ENCODE results near the gene SLC30A10. TPM values are rescaled to one million over a fixed set of nuclear protein-coding genes. Genes with fewer than 3 reads are reported as not detected.

Gene SLC30A10
- total RNA-seq, 2 experiments from 2014 or later = not detected

DNA sequence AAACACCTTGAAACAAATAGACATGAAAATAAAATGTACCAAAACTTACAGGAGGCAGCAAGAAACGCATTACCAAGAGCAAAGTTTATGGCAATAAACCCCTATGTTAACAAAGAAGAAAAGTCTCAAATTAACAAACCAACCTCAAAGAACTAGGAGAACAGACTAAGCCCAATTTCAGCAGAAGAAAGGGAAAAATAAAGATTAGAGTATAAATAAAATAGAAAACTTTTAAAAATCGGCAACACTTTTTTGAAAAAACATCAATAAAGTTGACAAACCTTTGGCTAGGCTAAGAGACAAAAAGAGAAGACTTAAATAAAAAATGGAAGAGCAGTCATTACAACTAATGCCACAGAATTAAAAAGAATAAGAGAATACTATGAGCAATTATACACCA, 42.7 kb downstream of the SLC30A10 start:
- Mint-ChIP-seq H3K9me3 (no peaks in the 10 kb centered on the region), H3K27ac (no peak overlapping the region), H3K4me3 (no peak overlapping the region), H3K36me3 (ENCODE audit: low read depth) (no peaks in the 10 kb centered on the region), H3K27me3 (peaks cover 33% of the 10 kb centered on the region), H3K4me1 (ENCODE audit: low read depth) (no peaks in the 10 kb centered on the region)
- TF ChIP-seq, protein P1, sequence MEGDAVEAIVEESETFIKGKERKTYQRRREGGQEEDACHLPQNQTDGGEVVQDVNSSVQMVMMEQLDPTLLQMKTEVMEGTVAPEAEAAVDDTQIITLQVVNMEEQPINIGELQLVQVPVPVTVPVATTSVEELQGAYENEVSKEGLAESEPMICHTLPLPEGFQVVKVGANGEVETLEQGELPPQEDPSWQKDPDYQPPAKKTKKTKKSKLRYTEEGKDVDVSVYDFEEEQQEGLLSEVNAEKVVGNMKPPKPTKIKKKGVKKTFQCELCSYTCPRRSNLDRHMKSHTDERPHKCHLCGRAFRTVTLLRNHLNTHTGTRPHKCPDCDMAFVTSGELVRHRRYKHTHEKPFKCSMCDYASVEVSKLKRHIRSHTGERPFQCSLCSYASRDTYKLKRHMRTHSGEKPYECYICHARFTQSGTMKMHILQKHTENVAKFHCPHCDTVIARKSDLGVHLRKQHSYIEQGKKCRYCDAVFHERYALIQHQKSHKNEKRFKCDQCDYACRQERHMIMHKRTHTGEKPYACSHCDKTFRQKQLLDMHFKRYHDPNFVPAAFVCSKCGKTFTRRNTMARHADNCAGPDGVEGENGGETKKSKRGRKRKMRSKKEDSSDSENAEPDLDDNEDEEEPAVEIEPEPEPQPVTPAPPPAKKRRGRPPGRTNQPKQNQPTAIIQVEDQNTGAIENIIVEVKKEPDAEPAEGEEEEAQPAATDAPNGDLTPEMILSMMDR (IDR thresholded peaks at IDR 0.05) = no peak
- no peak for ATAC-seq (ENCODE audit: poor library complexity)
- H3K9me3 ChIP-seq (ENCODE audit: control insufficient read depth in 1 of 2, insufficient read depth in 1 of 2, low read length in 2 of 2) = no peaks in the 10 kb centered on the region
- intact Hi-C loops (cut with DNase I, micrococcal nuclease) = no loop called here
- no peak overlapping the region for H3K27ac ChIP-seq (ENCODE audit: low read depth in 1 of 2, low read length in 2 of 2)
- POLR2A ChIA-PET = no interaction called here
- no peaks in the 10 kb centered on the region for H3K36me3 ChIP-seq (ENCODE audit: insufficient read depth, low read length)
- no peak overlapping the region for H3K4me3 ChIP-seq (ENCODE audit: low read length)
- CTCF ChIA-PET = no interaction called here
- H3K27me3 ChIP-seq (ENCODE audit: control insufficient read depth in 1 of 2, insufficient read depth in 2 of 2, low read length in 2 of 2) = no peaks in the 10 kb centered on the region
- DNase-seq = no peak
- no peaks in the 10 kb centered on the region for H3K4me1 ChIP-seq (ENCODE audit: insufficient read depth, low read length)

DNA sequence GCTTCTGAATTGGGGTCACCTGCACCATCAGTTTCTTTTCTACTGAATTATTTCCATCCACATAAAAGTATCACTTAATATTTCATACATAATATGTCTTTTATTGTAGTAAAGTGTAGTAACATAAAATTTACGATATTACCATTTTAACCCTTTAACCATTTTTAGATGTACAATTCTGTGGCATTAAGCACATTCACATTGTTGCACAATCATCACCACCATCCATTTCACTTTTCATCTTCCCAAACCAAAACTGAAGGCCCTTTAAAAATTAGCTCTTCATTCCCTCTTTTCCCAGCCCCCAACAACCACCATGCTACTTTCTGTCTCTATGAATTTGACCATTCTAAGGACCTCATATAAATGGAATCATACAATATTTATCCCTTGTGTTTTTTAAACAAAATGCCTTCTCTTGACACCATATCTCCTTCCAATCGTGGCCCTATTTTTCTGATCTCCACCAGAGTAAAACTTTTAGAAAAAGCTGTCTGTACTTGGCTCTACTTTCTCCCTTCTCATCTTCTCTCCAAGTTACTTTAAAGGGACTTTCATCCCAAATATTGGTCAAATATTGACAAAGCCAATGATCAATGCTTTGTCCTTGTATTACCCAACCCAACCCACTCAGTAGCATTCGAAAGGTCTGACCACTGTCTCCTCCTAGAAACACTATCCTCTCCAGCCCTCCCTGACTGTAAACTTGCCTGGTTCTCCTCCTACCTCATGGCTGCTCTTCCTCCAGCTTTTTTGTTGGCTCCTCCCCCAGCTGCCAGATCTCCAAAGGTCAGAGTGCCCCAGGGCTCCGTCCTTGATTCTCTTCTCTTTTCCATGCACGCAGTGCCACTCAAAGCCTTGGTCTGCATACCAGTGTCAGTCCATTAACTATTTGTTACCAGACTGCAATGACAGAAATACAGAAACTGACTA, 44.7 kb downstream of the SLC30A10 start:
- Histone ChIP-seq H3K27me3 (ENCODE audit: control insufficient read depth in 1 of 2, insufficient read depth in 2 of 2, low read length in 2 of 2) (no peaks in the 10 kb centered on the region), H3K4me1 (ENCODE audit: insufficient read depth, low read length) (no peaks in the 10 kb centered on the region), H3K36me3 (ENCODE audit: insufficient read depth, low read length) (no peaks in the 10 kb centered on the region), H3K27ac (ENCODE audit: low read depth in 1 of 2, low read length in 2 of 2) (no peak overlapping the region), H3K4me3 (ENCODE audit: low read length) (no peak overlapping the region), H3K9me3 (ENCODE audit: control insufficient read depth in 1 of 2, insufficient read depth in 1 of 2, low read length in 2 of 2) (no peaks in the 10 kb centered on the region)
- ChIA-PET POLR2A (no interaction called here), CTCF (no interaction called here)
- Mint-ChIP-seq H3K4me1 (ENCODE audit: low read depth) (no peaks in the 10 kb centered on the region), H3K27ac (no peak overlapping the region), H3K36me3 (ENCODE audit: low read depth) (no peaks in the 10 kb centered on the region), H3K27me3 (peaks cover 33% of the 10 kb centered on the region), H3K9me3 (no peaks in the 10 kb centered on the region), H3K4me3 (no peak overlapping the region)
- no peak for DNase-seq
- intact Hi-C loops (cut with DNase I, micrococcal nuclease) = no loop called here
- no peak for ATAC-seq (ENCODE audit: poor library complexity)
- TF ChIP-seq, protein P1 (IDR thresholded peaks at IDR 0.05) = no peak

DNA sequence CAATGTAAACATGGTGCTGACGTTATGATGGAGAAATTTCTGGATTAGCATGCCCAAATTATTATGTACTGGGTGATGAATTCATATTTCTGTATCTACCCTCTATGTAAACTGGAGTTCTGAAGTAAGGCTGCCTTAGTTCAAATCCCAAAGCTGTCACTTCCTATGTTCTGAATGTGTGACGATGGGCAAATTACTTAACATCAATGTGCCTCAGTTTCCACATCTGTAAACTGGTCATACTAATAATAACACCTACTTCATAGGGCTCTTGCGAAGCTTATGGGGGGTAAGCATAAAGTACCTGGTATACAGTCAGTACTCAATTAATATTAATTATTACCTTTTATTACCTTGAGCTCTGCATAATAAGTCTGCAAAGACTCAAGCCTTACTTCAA, 45.6 kb downstream of the SLC30A10 start:
- Mint-ChIP-seq H3K4me1 (ENCODE audit: low read depth) (no peaks in the 10 kb centered on the region), H3K4me3 (no peak overlapping the region), H3K27ac (no peak overlapping the region), H3K9me3 (no peaks in the 10 kb centered on the region), H3K27me3 (peaks cover 33% of the 10 kb centered on the region), H3K36me3 (ENCODE audit: low read depth) (no peaks in the 10 kb centered on the region)
- Histone ChIP-seq H3K9me3 (ENCODE audit: control insufficient read depth in 1 of 2, insufficient read depth in 1 of 2, low read length in 2 of 2) (no peaks in the 10 kb centered on the region), H3K4me3 (ENCODE audit: low read length) (no peak overlapping the region), H3K27ac (ENCODE audit: low read depth in 1 of 2, low read length in 2 of 2) (no peak overlapping the region), H3K27me3 (ENCODE audit: control insufficient read depth in 1 of 2, insufficient read depth in 2 of 2, low read length in 2 of 2) (no peaks in the 10 kb centered on the region), H3K36me3 (ENCODE audit: insufficient read depth, low read length) (no peaks in the 10 kb centered on the region), H3K4me1 (ENCODE audit: insufficient read depth, low read length) (no peaks in the 10 kb centered on the region)
- intact Hi-C loops (cut with DNase I, micrococcal nuclease) = no loop called here
- ATAC-seq (ENCODE audit: poor library complexity) (no peak), DNase-seq (no peak)
- TF ChIP-seq, protein P1 (IDR thresholded peaks at IDR 0.05) = no peak
- CTCF ChIA-PET = no interaction called here
- POLR2A ChIA-PET = no interaction called here

Measured in CD4-positive, alpha-beta T cell (primary cell).